ENCODE measurements around the gene SHANK3.
"Not testable (repeated sequence)": the region's sequence is repeated elsewhere in the genome, so short reads cannot be mapped to it uniquely, and the experiment has no call there.

The SHANK3 gene

DNA sequence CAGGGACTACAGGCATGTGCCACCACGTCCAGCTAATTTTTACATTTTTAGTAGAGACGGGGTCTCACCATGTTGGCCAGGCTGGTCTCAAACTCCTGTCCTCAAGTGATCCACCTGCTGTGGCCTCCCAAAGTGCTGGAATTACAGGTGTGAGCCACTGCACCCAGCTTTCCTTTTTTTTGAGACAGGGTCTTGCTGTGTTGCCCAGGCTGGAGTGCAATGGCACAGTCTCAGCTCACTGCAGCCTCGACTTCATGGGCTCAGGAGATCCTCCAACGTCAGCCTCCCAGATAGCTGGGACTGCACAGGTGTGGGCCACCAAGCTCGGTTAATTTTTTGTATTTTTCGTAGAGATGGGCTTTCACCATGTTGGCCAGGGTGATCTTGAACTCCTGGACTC lies 18.0 kb upstream of the SHANK3 start:
- DNase-seq = not testable (repeated sequence)

DNA sequence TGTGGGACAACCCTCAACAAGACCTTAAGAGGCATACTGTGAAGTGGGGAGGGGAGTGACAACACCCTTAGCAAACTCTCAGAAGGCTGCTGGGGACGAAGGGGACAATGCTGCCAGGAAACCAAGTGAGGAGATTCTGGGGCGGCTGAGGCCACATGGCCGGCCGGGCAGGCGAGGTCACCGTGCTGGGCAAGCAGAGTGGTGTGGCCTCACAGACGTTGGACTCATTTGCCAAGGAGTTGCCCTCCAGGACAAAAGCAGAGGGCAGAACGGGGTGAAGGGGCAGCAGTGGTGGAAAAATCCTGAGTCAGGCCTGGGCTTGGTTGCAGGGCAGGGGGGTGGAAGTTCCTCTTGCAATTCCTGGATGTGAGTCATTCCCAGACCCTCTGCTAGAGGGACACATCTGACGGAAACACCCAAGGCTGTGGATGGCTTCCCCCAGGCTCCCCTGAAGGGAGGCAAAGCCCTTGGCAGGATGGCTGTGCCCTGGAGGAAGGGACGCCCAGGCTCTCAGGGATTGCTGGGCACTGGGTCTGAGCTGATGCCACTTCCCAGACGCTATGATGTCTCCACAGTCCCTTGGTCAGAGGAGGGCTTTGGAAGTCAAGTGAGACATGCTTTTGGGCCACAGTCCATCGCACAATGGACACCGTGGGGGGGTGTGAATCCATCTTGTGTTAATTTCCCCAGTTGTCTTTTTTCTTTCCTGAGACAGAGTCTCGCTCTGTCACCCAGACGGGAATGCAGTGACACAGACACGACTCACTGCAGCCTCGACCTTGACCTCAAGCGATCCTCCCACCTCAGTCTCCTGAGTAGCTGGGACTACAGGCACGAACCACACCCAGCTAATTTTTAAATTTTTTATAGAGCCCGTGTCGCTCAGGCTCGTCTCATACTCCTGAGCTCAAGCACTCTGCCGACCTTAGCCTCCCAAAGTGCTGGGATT lies 16.2 kb upstream of the SHANK3 start:
- DNase-seq = no peak

DNA sequence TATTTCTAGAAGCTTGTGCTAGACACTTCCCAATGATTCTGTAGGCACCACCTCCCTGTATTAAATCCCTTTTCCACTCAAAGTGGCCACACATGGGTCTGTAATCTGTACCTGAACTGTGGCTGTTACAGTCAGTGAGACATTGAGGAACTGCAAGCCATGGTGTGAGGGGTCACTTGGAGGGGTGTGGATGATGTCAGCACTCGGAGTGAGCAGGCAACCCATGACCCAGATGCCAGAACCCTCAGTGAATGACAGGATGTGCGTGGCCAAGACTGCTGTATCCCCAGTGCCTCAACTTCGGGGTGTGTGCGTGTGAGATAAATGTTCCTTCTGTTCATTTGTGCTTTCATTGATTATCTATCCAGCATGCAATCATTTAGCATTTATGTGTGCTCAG lies 14.7 kb upstream of the SHANK3 start:
- no peak for DNase-seq

DNA sequence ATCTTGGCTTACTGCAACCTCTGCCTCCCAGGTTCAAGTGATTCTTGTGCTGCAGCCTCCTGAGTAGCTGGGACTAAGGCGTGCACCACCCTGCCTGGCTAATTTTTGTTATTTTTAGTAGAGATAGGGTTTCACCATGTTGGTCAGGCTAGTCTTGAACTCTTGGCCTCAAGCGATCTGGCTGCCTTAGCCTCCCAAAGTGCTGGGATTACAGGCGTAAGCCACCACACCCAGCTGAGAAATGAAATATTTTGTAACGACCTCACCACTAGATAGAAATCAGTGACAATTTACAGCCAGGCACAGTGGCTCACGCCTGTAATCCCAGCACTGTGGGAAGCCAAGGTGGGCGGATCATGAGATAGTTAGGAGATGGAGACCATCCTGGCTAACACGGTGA lies 12.9 kb upstream of the SHANK3 start:
- not testable (repeated sequence) for DNase-seq

DNA sequence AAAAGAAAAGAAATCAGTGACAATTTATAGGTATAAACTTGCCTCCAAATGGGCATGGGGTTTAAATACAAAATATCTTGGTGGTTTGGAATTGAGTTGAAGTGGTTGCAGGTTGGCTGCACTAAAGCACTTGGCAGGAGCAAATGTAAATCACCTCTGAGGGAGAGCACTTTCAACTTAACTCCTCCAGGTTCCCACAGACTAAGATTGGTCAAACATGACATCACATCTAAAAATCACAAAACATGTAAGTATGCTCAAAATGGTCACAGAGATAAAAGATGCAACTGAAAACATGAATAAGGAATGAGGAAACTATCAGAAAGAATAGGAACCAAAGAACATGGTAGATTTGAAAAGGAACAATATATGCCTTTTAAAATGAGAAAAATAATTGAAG lies 12.3 kb upstream of the SHANK3 start:
- DNase-seq = no peak

DNA sequence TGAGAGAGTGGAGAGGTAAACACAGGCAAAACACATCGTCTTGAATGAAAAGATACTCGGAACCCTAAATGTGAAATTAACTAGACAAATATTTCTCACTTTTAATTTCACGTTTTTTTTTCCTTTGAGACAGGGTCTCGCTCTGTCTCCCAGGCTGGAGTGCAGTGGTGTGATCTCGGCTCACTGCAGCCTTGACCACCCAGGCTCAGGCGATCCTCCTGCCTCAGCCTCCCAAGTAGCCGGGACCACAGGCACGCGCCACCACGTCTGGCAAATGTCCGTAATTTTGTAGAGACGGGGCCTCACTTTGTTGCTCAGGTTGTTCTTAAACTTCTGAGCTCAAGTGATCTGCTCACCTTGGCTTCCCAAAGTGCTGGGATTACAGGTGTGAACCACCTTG lies 7.4 kb upstream of the SHANK3 start:
- no peak for DNase-seq

DNA sequence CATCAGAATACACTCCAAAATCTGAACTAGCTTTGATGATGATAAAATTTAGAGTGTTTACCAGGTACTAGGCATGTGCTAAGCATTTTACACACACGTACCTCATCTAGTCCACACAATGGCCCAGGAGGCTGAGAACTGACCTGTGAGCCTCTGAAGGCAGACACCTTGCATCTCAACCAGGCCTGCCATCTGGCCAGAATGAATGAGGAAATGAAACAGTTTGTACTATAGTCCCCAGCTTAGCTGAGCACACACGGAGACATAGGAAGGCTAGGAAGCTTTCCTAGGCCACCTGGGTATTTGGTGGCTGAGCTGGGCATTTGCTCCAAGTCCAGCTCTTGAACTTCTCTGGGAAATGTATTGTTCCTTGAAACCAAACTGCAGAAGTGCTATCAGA lies 6.9 kb upstream of the SHANK3 start:
- DNase-seq = no peak

DNA sequence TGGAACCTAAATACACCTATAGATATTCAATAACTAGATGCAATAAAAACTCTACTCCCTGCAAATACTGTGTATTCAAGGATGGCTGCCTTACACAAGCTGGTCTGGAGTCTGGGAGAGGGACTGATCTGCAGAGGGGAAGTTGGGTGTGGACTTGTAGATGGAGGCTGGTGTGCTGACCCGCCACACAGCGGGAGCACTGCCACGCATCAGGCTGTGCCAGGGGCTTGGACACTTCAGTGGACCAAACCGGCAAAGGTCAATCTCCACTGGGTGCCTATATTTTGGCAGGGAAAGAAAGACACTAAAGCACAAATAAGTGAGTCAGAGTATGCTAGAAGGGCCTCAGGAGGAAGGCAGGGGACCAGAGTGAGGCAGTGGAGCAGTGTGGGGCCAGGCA lies 2.1 kb upstream of the SHANK3 start:
- no peak for DNase-seq

DNA sequence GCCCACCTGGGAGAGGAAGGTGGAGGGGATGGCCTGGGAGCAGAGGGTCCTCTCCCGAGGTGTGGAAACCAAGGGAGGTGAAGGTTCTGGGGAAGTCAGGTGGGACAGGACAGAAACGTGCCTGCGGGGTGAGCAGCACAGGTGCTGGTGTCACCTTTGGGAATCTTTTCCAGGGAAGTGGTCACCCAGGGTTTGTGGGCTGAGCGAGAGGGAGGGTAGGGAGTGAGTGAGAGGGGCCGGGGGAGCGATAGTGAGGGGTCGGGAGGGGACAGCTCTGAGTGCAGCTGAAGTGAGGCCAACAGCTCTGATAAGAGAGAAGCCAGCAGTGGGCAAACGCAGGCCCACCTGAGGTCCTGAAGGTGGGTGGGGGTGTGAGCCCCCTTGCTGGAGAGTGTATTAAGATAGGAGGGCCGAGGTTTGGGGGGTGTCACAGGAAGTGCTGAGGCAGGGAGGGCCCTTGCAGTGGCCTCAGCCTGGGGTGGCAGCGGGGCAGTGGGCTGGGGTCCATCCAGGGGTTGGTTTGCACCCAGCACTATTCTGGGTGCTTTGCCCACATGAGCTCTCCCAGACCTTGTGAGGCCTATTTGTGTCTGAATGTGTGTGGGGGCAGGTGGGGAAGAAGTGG lies 1.6 kb upstream of the SHANK3 start:
- DNase-seq = no peak

DNA sequence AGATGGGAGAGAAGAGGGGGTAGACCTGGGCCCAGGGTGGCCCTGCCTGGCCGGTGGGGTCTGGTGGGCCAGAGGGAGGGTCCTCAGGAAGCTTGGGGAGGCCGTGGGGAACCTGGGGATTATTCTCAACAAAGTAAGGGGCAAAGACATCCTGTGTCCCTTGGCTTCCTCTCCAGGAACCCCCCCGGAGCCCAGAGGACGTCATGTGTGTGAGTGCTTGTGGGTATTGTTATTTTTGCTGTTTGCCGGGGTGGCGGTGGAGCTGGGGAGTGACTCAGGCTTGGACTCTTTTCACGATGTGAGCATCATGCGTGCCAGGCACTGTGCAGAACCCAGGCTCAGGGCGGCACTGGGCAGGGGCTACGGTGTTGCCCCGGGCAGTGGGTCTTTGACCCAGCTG lies 982 bp upstream of the SHANK3 start:
- DNase-seq = no peak

DNA sequence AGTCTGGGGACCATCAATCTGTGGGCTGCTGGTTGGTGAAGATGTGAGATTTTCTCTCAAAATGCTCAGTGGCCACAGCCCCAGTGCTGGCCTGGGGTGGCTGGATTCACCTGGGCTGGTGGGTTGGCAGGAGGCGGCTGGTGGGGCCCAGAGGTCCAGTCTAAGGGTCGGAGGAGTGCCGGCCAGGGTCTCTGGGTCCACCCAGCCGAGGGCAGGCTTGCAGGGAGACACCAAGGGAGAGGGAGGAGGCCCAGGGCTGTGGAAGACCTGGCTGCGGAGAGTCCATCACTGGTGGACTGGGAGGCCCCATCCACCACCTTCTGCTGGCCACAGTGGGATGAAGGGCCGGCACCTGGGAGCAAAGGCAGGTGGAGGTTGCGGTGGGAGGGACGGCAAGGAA lies 582 bp upstream of the SHANK3 start:
- no peak for DNase-seq

DNA sequence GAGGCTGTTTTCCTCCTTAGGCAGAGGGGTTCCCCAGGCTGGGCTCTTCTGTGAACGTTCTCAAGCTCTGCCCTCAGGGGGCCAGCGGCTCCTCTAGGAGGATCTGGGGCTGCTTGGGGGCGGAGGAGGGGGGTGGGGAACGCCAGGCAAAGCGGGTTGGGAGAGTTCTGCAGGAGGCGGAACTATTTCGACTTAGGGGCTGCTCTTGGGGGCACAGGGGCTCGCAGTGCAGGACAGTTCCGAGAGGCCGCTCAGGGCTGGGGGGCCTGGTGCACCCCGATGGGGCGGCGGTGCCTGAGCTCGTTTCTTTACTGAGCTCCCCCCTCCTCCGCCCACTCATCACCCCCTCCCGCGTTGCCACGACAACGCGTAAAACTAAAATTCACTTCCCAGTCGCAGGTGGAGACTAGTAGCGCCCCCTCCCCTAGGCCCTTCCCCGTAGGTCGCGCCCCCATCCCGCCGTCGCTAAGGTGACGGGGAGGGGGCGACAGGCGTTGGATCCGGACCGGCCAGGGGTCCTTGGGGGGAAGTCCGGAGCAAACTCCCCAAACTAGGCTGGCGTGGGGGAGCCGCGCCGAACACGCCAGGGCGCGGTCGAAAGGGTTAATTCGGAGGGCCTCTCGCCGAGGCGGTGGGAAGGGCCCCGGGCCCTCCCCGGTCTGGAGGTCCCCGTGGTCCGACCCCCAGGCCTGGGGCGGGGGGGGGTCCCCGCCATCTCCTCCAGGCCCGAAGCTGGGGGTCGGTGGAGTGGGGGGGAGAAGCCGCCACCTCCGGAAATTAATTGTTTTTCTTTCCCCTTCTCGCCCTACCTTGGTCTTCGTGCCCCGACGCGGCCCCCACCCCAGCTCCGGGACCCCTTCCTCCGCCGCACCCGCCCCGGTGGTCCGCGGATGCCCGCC lies 857 bp downstream of the SHANK3 start:
- DNase-seq = no peak

DNA sequence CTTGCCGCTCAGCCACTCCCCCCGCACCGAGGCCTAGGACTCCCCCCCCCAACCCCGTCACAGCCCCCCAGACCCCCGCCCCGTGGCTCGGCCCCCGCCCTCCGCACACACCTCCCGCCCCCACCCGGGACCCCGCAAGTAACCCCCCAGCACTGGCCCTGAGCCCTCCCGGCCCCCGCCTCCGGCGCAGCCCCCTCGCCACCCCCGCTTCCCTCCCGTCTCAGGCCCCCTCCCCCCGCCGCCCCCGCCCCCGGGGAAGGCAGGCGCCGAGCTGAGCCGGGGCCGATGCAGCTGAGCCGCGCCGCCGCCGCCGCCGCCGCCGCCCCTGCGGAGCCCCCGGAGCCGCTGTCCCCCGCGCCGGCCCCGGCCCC lies 1.5 kb downstream of the SHANK3 start:
- DNase-seq = no peak

DNA sequence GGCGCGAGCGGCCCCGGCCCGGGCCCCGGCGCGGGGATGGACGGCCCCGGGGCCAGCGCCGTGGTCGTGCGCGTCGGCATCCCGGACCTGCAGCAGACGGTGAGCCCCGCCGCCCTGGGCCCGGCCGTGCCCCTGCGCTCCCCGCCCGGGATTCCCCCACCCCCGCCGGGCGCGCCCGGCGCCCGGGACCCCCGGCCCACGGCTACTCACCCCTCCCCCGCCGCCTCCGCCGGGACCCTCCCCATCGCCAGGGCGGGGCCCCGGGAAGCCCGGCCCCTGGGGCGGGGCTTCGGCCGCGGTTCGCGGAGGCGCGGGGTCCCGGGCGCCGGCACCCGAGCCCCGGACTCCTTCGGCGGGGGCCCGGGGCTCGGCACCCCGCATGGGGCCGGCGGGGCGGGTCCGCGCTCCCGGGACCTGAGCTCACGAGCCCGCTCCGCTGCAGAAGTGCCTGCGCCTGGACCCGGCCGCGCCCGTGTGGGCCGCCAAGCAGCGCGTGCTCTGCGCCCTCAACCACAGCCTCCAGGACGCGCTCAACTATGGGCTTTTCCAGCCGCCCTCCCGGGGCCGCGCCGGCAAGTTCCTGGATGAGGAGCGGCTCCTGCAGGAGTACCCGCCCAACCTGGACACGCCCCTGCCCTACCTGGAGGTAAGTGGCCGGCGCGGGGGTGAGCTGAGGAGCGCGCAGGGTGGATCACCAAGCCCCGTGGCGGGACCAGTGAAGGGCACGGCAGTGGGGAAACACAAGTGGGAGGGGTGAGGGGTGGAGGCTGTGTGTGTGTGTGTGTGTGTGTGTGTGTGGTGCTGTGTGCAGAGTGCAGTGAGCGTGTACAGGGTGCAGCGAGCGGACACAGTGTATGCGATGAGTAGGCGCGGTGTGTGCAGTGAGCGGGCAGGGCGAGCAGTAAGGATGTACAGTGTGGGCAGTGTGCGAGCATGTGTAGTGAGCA lies 2.3 kb downstream of the SHANK3 start:
- no peak for DNase-seq

DNA sequence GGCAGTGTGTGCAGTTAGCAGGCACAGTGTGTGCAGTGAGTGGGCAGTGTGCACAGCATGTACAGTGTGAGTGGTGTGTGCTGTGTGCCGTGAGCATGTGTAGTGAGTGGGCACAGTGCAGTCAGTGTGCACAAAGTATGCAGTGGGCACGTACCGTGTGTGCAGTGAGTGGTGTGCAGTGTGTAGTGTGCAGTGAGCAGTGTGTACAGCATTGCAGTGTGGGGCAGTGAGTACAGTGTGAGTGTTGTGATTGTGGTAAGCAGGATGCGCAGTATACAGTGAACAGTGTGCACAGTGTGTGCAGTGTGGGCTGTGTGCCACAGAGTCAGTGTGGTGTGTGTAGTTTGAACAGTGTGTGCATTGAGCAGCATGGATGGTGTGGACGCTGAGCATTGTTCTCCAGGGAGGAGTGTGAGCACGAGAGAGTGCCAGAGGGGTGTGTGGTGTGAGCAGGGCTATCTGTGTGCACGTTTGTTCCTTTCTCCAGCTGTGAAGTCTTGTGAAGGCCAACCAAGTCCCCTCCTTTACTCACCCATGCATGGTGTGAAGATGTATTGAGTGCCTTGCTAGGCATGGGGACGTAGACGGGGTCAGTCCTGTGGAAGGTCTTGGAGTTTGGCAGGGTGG lies 3.0 kb downstream of the SHANK3 start:
- DNase-seq = no peak

DNA sequence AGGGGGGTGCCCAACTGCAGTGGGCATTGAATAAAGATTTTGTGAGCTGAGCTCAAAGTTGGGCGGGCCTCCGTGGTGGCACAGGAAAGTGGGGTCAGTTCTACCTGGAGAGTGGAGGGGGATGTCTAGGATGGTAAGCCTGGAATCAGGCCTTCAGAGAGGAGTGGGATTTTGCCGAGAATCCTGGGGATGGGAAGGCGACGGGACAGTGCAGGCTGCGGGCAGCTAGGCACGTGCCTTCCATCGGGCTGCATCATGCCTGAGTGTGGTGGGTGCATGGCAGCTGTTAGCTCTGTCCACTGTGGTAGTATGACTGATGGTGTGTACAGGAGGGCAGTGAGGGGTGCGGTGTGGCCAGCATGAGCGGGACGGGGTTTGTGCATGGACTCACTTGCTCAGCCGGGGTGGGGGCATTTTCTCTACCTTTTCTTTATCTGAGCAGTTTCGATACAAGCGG lies 3.6 kb downstream of the SHANK3 start:
- DNase-seq = no peak

DNA sequence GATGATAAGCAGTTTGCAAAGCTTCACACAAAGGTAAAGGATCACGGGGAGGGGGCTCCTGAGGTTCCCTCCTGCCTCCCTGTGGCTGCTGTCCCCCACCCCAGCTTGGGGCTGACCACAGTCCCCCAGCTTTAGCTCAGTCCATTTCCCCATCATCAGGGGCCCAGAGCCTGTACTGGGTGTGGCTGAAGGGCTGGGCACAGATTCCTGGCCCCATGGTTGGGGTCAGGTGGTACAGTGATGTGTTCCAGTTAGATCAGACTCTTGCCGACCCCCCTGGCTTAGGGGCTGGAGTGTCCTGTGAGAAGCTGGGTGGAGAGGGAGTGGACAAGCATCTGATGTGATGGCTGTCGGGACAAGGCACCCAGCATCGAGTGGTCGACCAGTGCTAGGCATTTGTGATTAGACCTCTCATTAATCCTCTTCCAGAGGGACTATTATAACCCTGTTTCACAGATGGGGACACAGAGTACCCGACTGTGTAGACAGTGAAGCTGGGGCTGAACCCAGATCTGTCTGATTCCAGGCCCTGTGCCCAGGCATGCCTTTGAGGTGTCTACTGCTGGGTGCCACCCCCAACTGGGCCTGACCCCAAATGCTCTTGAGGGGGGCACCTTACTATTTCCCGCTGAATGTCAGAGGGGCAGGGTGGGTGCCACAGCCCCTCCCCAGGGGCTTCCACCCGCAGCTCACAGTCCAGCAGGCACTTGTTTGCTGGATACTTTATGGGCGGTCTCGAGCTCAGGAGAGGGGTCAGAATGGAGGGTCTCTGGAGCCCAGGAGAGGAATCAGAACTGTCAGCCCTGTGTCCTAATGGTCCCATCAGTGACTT lies 4.3 kb downstream of the SHANK3 start:
- DNase-seq = no peak

DNA sequence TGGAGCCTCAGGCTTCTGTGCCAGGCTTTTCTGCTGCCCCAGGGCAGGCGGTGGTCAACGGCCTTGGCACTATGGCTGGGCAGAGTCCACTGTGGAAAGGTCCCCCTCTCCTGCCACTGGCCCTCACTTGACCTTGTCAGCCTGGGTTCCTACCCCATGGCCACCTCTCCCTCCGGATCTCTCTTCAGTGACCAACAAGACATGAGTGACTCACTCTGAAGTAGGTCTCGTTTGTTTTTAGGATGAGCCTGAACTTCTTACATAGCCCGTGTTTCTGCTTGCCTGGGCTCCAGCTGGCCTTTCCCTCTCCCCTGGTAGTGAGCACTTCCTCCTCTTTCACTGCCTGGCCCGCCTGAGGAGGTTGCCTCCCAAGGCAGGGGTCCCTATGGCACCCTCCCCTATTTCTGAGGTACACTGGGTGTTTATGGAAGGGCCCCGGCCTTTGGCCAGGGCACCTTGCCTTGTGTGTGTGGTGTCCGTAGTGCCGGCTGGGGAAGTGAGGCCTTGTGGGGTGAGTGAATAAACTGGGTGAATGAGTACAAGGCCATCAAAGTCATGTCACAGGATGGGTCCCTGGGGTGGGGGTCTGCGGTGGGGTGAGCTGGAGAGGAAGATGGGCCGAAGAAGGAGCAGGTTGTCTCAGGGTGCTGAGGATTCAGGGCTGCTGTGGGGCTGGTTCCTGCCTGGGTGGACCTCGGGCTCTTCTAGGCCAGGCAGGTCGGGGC lies 5.0 kb downstream of the SHANK3 start:
- no peak for DNase-seq

DNA sequence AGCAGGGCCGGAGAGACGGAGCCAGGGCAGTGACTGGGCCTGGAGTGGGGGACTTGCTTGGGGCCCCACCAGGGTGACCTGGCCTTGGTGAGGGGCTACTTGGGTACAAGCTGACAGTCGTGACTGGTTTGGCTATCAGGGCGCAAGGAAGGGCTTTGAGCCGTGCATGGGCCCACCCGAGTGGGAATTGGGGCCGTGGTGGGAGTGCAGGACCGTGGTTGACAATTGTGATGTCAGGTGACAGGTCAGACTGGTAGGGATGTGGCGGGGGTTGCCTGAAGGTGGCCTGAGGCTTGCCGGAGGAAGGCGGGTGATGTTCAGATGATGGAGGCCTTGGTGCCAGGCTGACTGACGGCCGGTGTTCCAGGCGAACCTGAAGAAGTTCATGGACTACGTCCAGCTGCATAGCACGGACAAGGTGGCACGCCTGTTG lies 5.6 kb downstream of the SHANK3 start:
- no peak for DNase-seq

Measured in NCI-H2107 (cell line).